Common myeloid progenitor, CD34-positive (primary cell): Measurements from ENCODE around the gene ST6GALNAC6.
A peak's percentile ranks its signal among the peaks of the same experiment; 100 is the strongest.

Experiments
- CTCF ChIA-PET: fragments of 350-600 bp; sonication (Branson Sonifier 250); formaldehyde crosslinking; loops from one replicate; lab custom pipeline; 2021; ENCODE audit warnings: antibody characterized with exemption; lab: Charles Lee
- POLR2A ChIA-PET: fragments of 350-600 bp; sonication (Branson Sonifier 250); formaldehyde crosslinking; loops from one replicate; lab custom pipeline; 2021; ENCODE audit warnings: antibody characterized with exemption; lab: Charles Lee
- DNase-seq, 3 donors: peaks; one replicate each; pipeline versions ENCODE4 v3.0.0 to v3.0.0-alpha.2; 2013
- H3K27ac ChIP-seq, 2 experiments: 1 replicate in 1 of 2; 2 replicates in 1 of 2; pipeline ENCODE4 v1.7.0; 2013; ENCODE audit warnings: inconsistent platforms in 2 of 2, low read length in 2 of 2, mild to moderate bottlenecking in 2 of 2, low read depth in 1 of 2, moderate library complexity in 1 of 2; ENCODE audit not compliant: severe bottlenecking in 2 of 2, insufficient read depth in 1 of 2, poor library complexity in 1 of 2
- H3K27me3 ChIP-seq, 5 experiments: replicated peaks in 2 of 5; 1 replicate in 3 of 5; 2 replicates in 2 of 5; pipeline versions ENCODE4 v1.6.1 to v1.7.0; 2013; ENCODE audit warnings: low read length in 4 of 5, mild to moderate bottlenecking in 2 of 5, moderate library complexity in 2 of 5, inconsistent platforms in 1 of 5; ENCODE audit not compliant: insufficient read depth in 5 of 5, control insufficient read depth in 4 of 5
- H3K36me3 ChIP-seq, 4 experiments: 1 replicate in 2 of 4; 2 replicates in 2 of 4; pipeline versions ENCODE4 v1.6.1 to v1.7.0; 2013; ENCODE audit warnings: low read length in 3 of 4, control low read depth in 1 of 4, mild to moderate bottlenecking in 1 of 4; ENCODE audit not compliant: control insufficient read depth in 4 of 4, insufficient read depth in 4 of 4
- H3K4me1 ChIP-seq, 4 experiments: 1 replicate in 3 of 4; 2 replicates in 1 of 4; pipeline versions ENCODE4 v1.6.1 to v1.7.1; 2013; ENCODE audit warnings: low read length in 3 of 4, mild to moderate bottlenecking in 3 of 4, control low read depth in 1 of 4, inconsistent platforms in 1 of 4, moderate library complexity in 1 of 4; ENCODE audit not compliant: control insufficient read depth in 4 of 4, insufficient read depth in 4 of 4; ENCODE audit errors: control extremely low read depth in 1 of 4
- H3K4me3 ChIP-seq, 7 experiments: 1 replicate in 4 of 7; 2 replicates in 3 of 7; pipeline versions ENCODE4 v1.5.1 to v1.7.0; 2013; ENCODE audit warnings: mild to moderate bottlenecking in 7 of 7, low read length in 6 of 7, moderate library complexity in 6 of 7, inconsistent platforms in 2 of 7, low read depth in 2 of 7, control low read depth in 1 of 7; ENCODE audit not compliant: insufficient read depth in 4 of 7, control insufficient read depth in 1 of 7; ENCODE audit errors: extremely low read depth in 1 of 7
- H3K9me3 ChIP-seq, 5 experiments: 1 replicate in 4 of 5; 2 replicates in 1 of 5; pipeline versions ENCODE4 v1.6.1 to v1.7.1; 2013; ENCODE audit warnings: low read length in 4 of 5, mild to moderate bottlenecking in 2 of 5, inconsistent platforms in 1 of 5, low read depth in 1 of 5, moderate library complexity in 1 of 5; ENCODE audit not compliant: control insufficient read depth in 4 of 5, insufficient read depth in 2 of 5; ENCODE audit errors: control extremely low read depth in 1 of 5
- WGBS: methylation state at CpG from one replicate; pipeline ENCODE4 v1.1.5; 2013; ENCODE audit not compliant: insufficient coverage; 5-methylcytosine and 5-hydroxymethylcytosine counted together

The ST6GALNAC6 gene

GRCh38 chr9:127856094-127856728 is 43.2 kb downstream of the ST6GALNAC6 start:
- DNase-seq, result no peak
- peaks cover 0 to 4% (median 0%) of the 10 kb centered on the region in 4 experiments for H3K36me3 ChIP-seq
- 60% methylated on average over 7 of the region's 11 CpGs for WGBS
- no peaks in the 10 kb centered on the region for H3K9me3 ChIP-seq
- peaks cover 13 to 93% (median 88%) of the 10 kb centered on the region in 4 experiments for H3K4me1 ChIP-seq
- H3K27ac ChIP-seq, result no peak overlapping the region
- POLR2A ChIA-PET, result interaction anchor here (0.6 to 1.0 kb wide), 2 partner anchors 11 to 63 kb away, joined by 3 to 4 read pairs; no protein-coding TSS in a partner anchor
- peak overlapping the region in 1 of 7 experiments; percentile 39 for H3K4me3 ChIP-seq
- H3K27me3 ChIP-seq, result no peaks in the 10 kb centered on the region
- CTCF ChIA-PET, result interaction anchor here (1.0 to 5.7 kb wide), 6 partner anchors 8 to 68 kb away, joined by 3 to 62 read pairs (median 17); no protein-coding TSS in a partner anchor

- H3K9me3 ChIP-seq, result peaks cover 0 to 2% (median 0%) of the 10 kb centered on the region in 5 experiments
- no peak overlapping the region for H3K27ac ChIP-seq
- no peak overlapping the region for H3K4me3 ChIP-seq
- 96% methylated on average over 5 of the region's 5 CpGs for WGBS
- no peak for DNase-seq
- no peaks in the 10 kb centered on the region for H3K27me3 ChIP-seq
- H3K36me3 ChIP-seq, result peaks cover 2 to 8% (median 2%) of the 10 kb centered on the region in 4 experiments
- ChIA-PET CTCF (interaction anchor here (0.7 to 5.7 kb wide), 9 partner anchors 9 to 73 kb away, joined by 3 to 62 read pairs (median 4); no protein-coding TSS in a partner anchor), POLR2A (interaction anchor here (0.6 kb wide), 1 partner anchor 10 kb away, joined by 4 read pairs; no protein-coding TSS in a partner anchor)
- peaks cover 12 to 86% (median 81%) of the 10 kb centered on the region in 4 experiments for H3K4me1 ChIP-seq
Observed at GRCh38 chr9:127855522-127855921, 43.9 kb downstream of the ST6GALNAC6 start.

- H3K36me3 ChIP-seq, result peaks cover 2 to 14% (median 7%) of the 10 kb centered on the region in 4 experiments
- ChIA-PET CTCF (interaction anchor here (0.7 to 5.7 kb wide), 8 partner anchors 9 to 84 kb away, joined by 3 to 62 read pairs (median 4); no protein-coding TSS in a partner anchor), POLR2A (no interaction called here)
- H3K4me3 ChIP-seq, result peak overlapping the region in 4 of 7 experiments; percentile 40 to 84 (median 64)
- H3K27me3 ChIP-seq, result no peaks in the 10 kb centered on the region
- H3K9me3 ChIP-seq, result peaks cover 0 to 6% (median 5%) of the 10 kb centered on the region in 5 experiments
- WGBS, result 73% methylated on average over 11 of the region's 11 CpGs
- DNase-seq, result no peak
- H3K27ac ChIP-seq, result peak overlapping the region in 1 of 2 experiments; percentile 0
- peaks cover 12 to 80% (median 75%) of the 10 kb centered on the region in 4 experiments for H3K4me1 ChIP-seq
Observed at GRCh38 chr9:127854960-127855359, 44.4 kb downstream of the ST6GALNAC6 start.

- ChIA-PET CTCF (interaction anchor here (0.5 to 5.7 kb wide), 7 partner anchors 10 to 188 kb away, joined by 3 to 62 read pairs (median 9); partner anchors contain the start of gene CDK9), POLR2A (interaction anchor here (1.1 to 1.5 kb wide), 3 partner anchors 9 to 28 kb away, joined by 4 to 5 read pairs (median 4); no protein-coding TSS in a partner anchor)
- 1% methylated on average over 30 of the region's 37 CpGs for WGBS
- peaks cover 11 to 76% (median 73%) of the 10 kb centered on the region in 4 experiments for H3K4me1 ChIP-seq
- peak within 1 kb of the TSS; percentile 46 to 67 for H3K27ac ChIP-seq
- H3K9me3 ChIP-seq, result peaks cover 0 to 13% (median 11%) of the 10 kb centered on the region in 5 experiments
- H3K4me3 ChIP-seq, result peak within 1 kb of the TSS; percentile 15 to 84 (median 78)
- peak in 1 of 3 donors; percentile 43 for DNase-seq
- no peaks in the 10 kb centered on the region for H3K27me3 ChIP-seq
- peaks cover 5 to 20% (median 14%) of the 10 kb centered on the region in 4 experiments for H3K36me3 ChIP-seq
Observed at GRCh38 chr9:127854184-127854806, 45.1 kb downstream of the ST6GALNAC6 start, which contains the start of gene ENG. ENG (minus strand) TSS chr9:127854658; CDS start chr9:127854355, 303 bp downstream.

- Histone ChIP-seq H3K36me3 (peaks cover 5 to 27% (median 18%) of the 10 kb centered on the region in 4 experiments), H3K4me1 (peaks cover 5 to 69% (median 65%) of the 10 kb centered on the region in 4 experiments), H3K27ac (peak overlapping the region; percentile 46 to 67), H3K27me3 (no peaks in the 10 kb centered on the region), H3K9me3 (peaks cover 0 to 19% (median 17%) of the 10 kb centered on the region in 5 experiments), H3K4me3 (peak overlapping the region; percentile 15 to 84 (median 78))
- DNase-seq, result no peak
- POLR2A ChIA-PET, result interaction anchor here (1.1 to 1.5 kb wide), 5 partner anchors 8 to 29 kb away, joined by 3 to 5 read pairs (median 4); no protein-coding TSS in a partner anchor
- CTCF ChIA-PET, result interaction anchor here (0.5 to 5.7 kb wide), 8 partner anchors 11 to 189 kb away, joined by 3 to 62 read pairs (median 6); partner anchors contain the start of gene CDK9
- WGBS, result 10% methylated on average over 9 of the region's 13 CpGs
Observed at GRCh38 chr9:127853312-127854183, 45.9 kb downstream of the ST6GALNAC6 start.

- no peak for DNase-seq
- Histone ChIP-seq H3K36me3 (peaks cover 5 to 32% (median 19%) of the 10 kb centered on the region in 4 experiments), H3K9me3 (peaks cover 0 to 21% (median 17%) of the 10 kb centered on the region in 5 experiments), H3K27ac (no peak overlapping the region), H3K4me3 (peak overlapping the region in 5 of 7 experiments; percentile 64 to 84 (median 80)), H3K27me3 (no peaks in the 10 kb centered on the region), H3K4me1 (peaks cover 5 to 61% (median 59%) of the 10 kb centered on the region in 4 experiments)
- POLR2A ChIA-PET, result interaction anchor here (1.1 to 1.5 kb wide), 4 partner anchors 9 to 29 kb away, joined by 3 to 4 read pairs (median 4); no protein-coding TSS in a partner anchor
- 89% methylated on average over 9 of the region's 9 CpGs for WGBS
- CTCF ChIA-PET, result interaction anchor here (1.0 to 5.7 kb wide), 6 partner anchors 12 to 68 kb away, joined by 3 to 62 read pairs (median 19); partner anchors contain the start of gene CDK9
Observed at GRCh38 chr9:127852829-127853228, 46.6 kb downstream of the ST6GALNAC6 start.
